OCI-LY7 (cell line): ENCODE measurements around the gene ATP2A3. TPM values are rescaled to one million over a fixed set of nuclear protein-coding genes. Genes with fewer than 3 reads are reported as not detected.
A peak's percentile ranks its signal among the peaks of the same experiment; 100 is the strongest.
"Not testable (repeated sequence)": the region's sequence is repeated elsewhere in the genome, so short reads cannot be mapped to it uniquely, and the experiment has no call there.

Experiments used
- BruUV-seq: library from RNA; stranded (reverse); fragments of 400-500 nt; replicated peaks from 2 replicates; lab custom pipeline; 2021; lab: Mats Ljungman, UMichigan
- CTCF ChIA-PET: fragments of 300-600 bp; sonication (Branson Sonifier 250); formaldehyde crosslinking; loops from one replicate; lab custom pipeline; 2022; ENCODE audit warnings: antibody characterized with exemption; ENCODE audit not compliant: unreplicated experiment; lab: Charles Lee
- POLR2A ChIA-PET: fragments of 300-600 bp; sonication (Branson Sonifier 250); formaldehyde crosslinking; loops from one replicate; lab custom pipeline; 2022; ENCODE audit warnings: antibody characterized with exemption; lab: Charles Lee
- DNase-seq: peaks from one replicate; pipeline ENCODE4 v3.0.0-alpha.2; 2015; ENCODE audit warnings: low spot score
- H2AFZ ChIP-seq: fragments of 200-600 bp; sonication (generic), shearing (Covaris generic); 2 replicates; pipeline ENCODE4 v1.6.1; 2014; ENCODE audit warnings: mild to moderate bottlenecking, antibody characterized with exemption, low read length, moderate library complexity
- H3K27ac ChIP-seq: fragments of 200-600 bp; sonication (generic); 2 replicates; pipeline ENCODE4 v1.5.1; 2014; ENCODE audit warnings: mixed run types, low read depth, mild to moderate bottlenecking, moderate library complexity, low read length, inconsistent platforms; ENCODE audit not compliant: poor library complexity, severe bottlenecking
- H3K36me3 ChIP-seq: fragments of 200-600 bp; sonication (generic); 2 replicates; pipeline ENCODE4 v1.6.1; 2014; ENCODE audit warnings: mild to moderate bottlenecking, antibody characterized with exemption, low read length, moderate library complexity, mixed read lengths; ENCODE audit not compliant: insufficient read depth
- H3K4me1 ChIP-seq: fragments of 200-600 bp; sonication (generic); 2 replicates; pipeline ENCODE4 v1.5.1; 2014; ENCODE audit warnings: mild to moderate bottlenecking, low read length; ENCODE audit not compliant: insufficient read depth, poor library complexity, severe bottlenecking
- H3K4me2 ChIP-seq: fragments of 200-600 bp; sonication (generic); 2 replicates; pipeline ENCODE4 v1.6.1; 2014; ENCODE audit warnings: mild to moderate bottlenecking, low read length
- H3K4me3 ChIP-seq: fragments of 200-600 bp; sonication (generic); 2 replicates; pipeline ENCODE4 v1.5.1; 2014; ENCODE audit warnings: mild to moderate bottlenecking, low read depth, low read length; ENCODE audit not compliant: poor library complexity, severe bottlenecking
- H3K79me2 ChIP-seq: fragments of 200-600 bp; sonication (generic); 2 replicates; pipeline ENCODE4 v1.6.1; 2016; ENCODE audit warnings: low read depth, mild to moderate bottlenecking, low read length, moderate library complexity, mixed read lengths; ENCODE audit not compliant: insufficient read depth
- H3K9me2 ChIP-seq: fragments of 200-600 bp; sonication (generic); 2 replicates; pipeline ENCODE4 v1.6.1; 2016; ENCODE audit warnings: mild to moderate bottlenecking, low read length, mixed read lengths; ENCODE audit not compliant: insufficient read depth
- H3K9me3 ChIP-seq: fragments of 200-600 bp; sonication (generic); 2 replicates; pipeline ENCODE4 v1.6.1; 2014; ENCODE audit warnings: mild to moderate bottlenecking, mixed run types, low read length, mixed read lengths
- H4K20me1 ChIP-seq: fragments of 200-600 bp; sonication (generic); 2 replicates; pipeline ENCODE4 v1.6.1; 2014; ENCODE audit warnings: mild to moderate bottlenecking, antibody characterized with exemption, low read length, moderate library complexity, mixed read lengths; ENCODE audit not compliant: insufficient read depth
- CTCF ChIP-seq: fragments of 200-600 bp; sonication (generic); conservative IDR thresholded peaks from 2 replicates; pipeline ENCODE4 v1.5.1; 2014; ENCODE audit warnings: mild to moderate bottlenecking, antibody characterized with exemption, low read length, moderate library complexity, mixed read lengths
- EZH2phosphoT487 ChIP-seq: fragments of 200-600 bp; sonication (generic); IDR thresholded peaks from 2 replicates; pipeline ENCODE4 v1.6.1; 2018; ENCODE audit warnings: low read depth, borderline replicate concordance, mild to moderate bottlenecking, mixed run types, antibody characterized with exemption, low read length, moderate library complexity, mixed read lengths
- intact Hi-C: fragments of 100-400 bp; cut with micrococcal nuclease; formaldehyde crosslinking; loops from one replicate; pipeline ENCODE4 v1.10.0; 2022; ENCODE audit not compliant: unreplicated experiment
- total RNA-seq, 2 experiments: library from RNA; depleted of rRNA in 1 of 2; stranded (reverse); fragments of >200 nt in 1 of 2; shearing (Covaris generic) in 1 of 2; gene quantifications; 2 replicates each; pipeline ENCODE4 v1.2.3, GENCODE V29; 2014 to 2022

Gene ATP2A3
- total RNA-seq, 2 experiments from 2014 or later = 108 to 353 TPM

- no peaks in the 10 kb centered on the region for H3K4me1 ChIP-seq
- TF ChIP-seq EZH2phosphoT487 = no peak
- no peak for TF ChIP-seq CTCF
- H4K20me1 ChIP-seq = no peaks in the 10 kb centered on the region
- H3K9me3 ChIP-seq = no peaks in the 10 kb centered on the region
- H2AFZ ChIP-seq = no peak overlapping the region
- H3K27ac ChIP-seq = no peak overlapping the region
- H3K36me3 ChIP-seq = peaks cover 93% of the 10 kb centered on the region
- no peak for DNase-seq
- BruUV-seq = no TSS peak
- H3K4me2 ChIP-seq = no peak overlapping the region
- H3K9me2 ChIP-seq = no peaks in the 10 kb centered on the region
- peaks cover 24% of the 10 kb centered on the region for H3K79me2 ChIP-seq
- ChIA-PET POLR2A (no interaction called here), CTCF (no interaction called here)
- intact Hi-C loops = no loop called here
- H3K4me3 ChIP-seq = no peak overlapping the region
These were observed 13.2 kb downstream of the ATP2A3 start for GRCh38 chr17:3951003-3951402.

- ChIA-PET POLR2A (no interaction called here), CTCF (no interaction called here)
- Histone ChIP-seq H3K4me3 (no peak overlapping the region), H3K4me1 (no peaks in the 10 kb centered on the region), H3K79me2 (peaks cover 22% of the 10 kb centered on the region), H3K4me2 (no peak overlapping the region), H4K20me1 (no peaks in the 10 kb centered on the region), H3K27ac (no peak overlapping the region), H3K36me3 (peaks cover 94% of the 10 kb centered on the region), H3K9me2 (no peaks in the 10 kb centered on the region), H3K9me3 (no peaks in the 10 kb centered on the region), H2AFZ (no peak overlapping the region)
- no TSS peak for BruUV-seq
- intact Hi-C loops = no loop called here
- TF ChIP-seq CTCF = no peak
- no peak for TF ChIP-seq EZH2phosphoT487
- no peak for DNase-seq
These were observed 13.7 kb downstream of the ATP2A3 start for GRCh38 chr17:3950584-3950983.

GRCh38 chr17:3949418-3949817 lies 14.8 kb downstream of the ATP2A3 start:
- no peaks in the 10 kb centered on the region for H3K4me1 ChIP-seq
- no peak overlapping the region for H3K4me2 ChIP-seq
- H4K20me1 ChIP-seq = peaks cover 2% of the 10 kb centered on the region; the same call in 1 of the 2 replicates
- H3K4me3 ChIP-seq = no peak overlapping the region
- no peak overlapping the region for H2AFZ ChIP-seq
- H3K36me3 ChIP-seq = peaks cover 95% of the 10 kb centered on the region
- no peaks in the 10 kb centered on the region for H3K9me2 ChIP-seq
- ChIA-PET POLR2A (interaction anchor here (0.7 kb wide), 1 partner anchor 254 kb away, joined by 3 read pairs; the partner anchor contains the start of gene P2RX5), CTCF (no interaction called here)
- no peaks in the 10 kb centered on the region for H3K9me3 ChIP-seq
- TSS peak; percentile 44 for BruUV-seq
- intact Hi-C loops = no loop called here
- peaks cover 10% of the 10 kb centered on the region; the same call in 1 of the 2 replicates for H3K79me2 ChIP-seq
- DNase-seq = no peak
- no peak overlapping the region for H3K27ac ChIP-seq
- TF ChIP-seq EZH2phosphoT487 (no peak), CTCF (no peak)

- H4K20me1 ChIP-seq, H3K4me2 ChIP-seq, H3K9me3 ChIP-seq, H3K27ac ChIP-seq, H3K9me2 ChIP-seq, BruUV-seq, DNase-seq, CTCF ChIA-PET, H3K4me3 ChIP-seq, H2AFZ ChIP-seq, intact Hi-C loops, H3K4me1 ChIP-seq, H3K79me2 ChIP-seq: not testable (repeated sequence)
- POLR2A ChIA-PET = interaction anchor here (1.2 kb wide), 1 partner anchor 13 kb away, joined by 6 read pairs; no protein-coding TSS in a partner anchor
- peaks cover 96% of the 10 kb centered on the region for H3K36me3 ChIP-seq
These were observed 15.7 kb downstream of the ATP2A3 start for GRCh38 chr17:3948551-3948950.
